Right kidney (tissue), 1 donor: ENCODE data around the gene SLC26A5.
"Not testable (repeated sequence)": the region's sequence is repeated elsewhere in the genome, so short reads cannot be mapped to it uniquely, and the experiment has no call there.

ENCODE experiments used
- DNase-seq: peaks from one replicate; pipeline ENCODE4 v3.0.0-alpha.2; 2016

SLC26A5 gene

GRCh38 chr7:103405789-103406613 is 40.0 kb downstream of the SLC26A5 start:
- not testable (repeated sequence) for DNase-seq

- not testable (repeated sequence) for DNase-seq
Measured at GRCh38 chr7:103399687-103400086, 46.3 kb downstream of the SLC26A5 start.

DNA sequence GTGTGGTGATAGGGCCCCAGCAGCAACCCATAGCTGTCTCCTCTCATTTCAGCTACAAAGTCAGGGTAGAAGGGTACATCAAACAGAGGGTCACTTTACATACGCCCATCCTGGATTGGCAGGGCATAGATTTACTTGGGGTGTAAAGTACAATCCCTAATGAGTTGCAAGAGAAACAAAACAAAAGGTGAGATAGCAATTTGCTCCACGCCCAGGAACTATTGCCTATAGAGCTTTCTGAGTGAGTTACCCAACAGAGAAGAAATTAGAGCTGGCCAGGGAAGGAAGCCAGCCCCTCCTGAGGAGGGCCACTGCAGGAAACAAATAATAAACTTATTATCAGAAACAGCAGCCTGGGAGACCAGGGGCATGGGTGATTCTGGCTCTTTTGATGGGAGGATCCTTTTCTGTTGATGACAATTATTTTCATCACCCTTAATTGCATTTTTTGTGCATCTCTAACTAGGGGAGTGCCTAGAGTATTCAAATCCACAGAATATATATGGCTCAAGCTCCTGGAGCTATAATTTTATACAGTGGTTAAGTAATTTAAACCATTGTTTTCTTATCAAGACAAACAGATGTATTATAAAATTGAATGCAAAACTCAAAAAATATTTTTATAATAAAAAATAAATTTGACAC is 47.4 kb downstream of the SLC26A5 start:
- no peak for DNase-seq

- DNase-seq = no peak
Measured at GRCh38 chr7:103396471-103396870, 49.5 kb downstream of the SLC26A5 start.

DNA sequence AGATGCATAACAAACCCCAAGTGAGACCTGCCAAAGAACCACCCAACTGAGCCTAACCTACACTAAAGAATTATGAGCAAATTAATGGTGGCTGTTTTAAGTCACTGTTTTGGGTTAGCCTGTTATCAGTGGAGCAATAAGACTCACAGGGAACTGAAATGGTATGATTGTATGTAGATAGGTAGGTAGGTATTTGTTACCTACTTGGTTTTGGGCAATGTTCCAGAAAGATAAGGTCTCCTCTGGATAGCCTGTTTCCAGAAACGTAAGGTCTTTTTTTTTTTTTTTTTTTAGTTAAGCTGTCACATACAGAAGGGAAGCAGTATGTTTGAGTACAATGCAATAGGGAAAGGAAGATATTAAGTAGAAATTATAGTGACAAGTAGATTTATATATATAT is 50.9 kb downstream of the SLC26A5 start:
- no peak for DNase-seq

GRCh38 chr7:103394566-103394965 is 51.4 kb downstream of the SLC26A5 start:
- DNase-seq = no peak

DNA sequence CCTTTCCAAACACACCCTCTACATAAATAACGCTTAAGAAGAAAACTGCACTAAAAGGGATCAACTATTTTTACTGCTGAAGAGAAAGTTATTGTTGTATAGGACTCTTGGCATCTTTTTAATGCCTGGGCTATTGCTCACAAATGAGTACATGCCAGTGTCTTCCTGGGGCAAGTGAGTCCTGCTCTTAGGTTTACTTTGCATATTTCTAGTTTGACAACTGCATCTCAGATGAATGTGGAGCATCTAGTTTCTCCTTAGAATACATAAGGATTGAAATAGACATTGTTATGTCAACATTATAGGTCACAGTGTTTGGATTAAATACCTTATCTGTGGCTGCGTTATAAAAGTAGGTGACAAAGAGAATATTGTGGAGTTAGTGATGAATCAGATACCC is 54.0 kb downstream of the SLC26A5 start:
- DNase-seq = no peak

- no peak for DNase-seq
Measured at GRCh38 chr7:103391150-103391549, 54.9 kb downstream of the SLC26A5 start.

DNA sequence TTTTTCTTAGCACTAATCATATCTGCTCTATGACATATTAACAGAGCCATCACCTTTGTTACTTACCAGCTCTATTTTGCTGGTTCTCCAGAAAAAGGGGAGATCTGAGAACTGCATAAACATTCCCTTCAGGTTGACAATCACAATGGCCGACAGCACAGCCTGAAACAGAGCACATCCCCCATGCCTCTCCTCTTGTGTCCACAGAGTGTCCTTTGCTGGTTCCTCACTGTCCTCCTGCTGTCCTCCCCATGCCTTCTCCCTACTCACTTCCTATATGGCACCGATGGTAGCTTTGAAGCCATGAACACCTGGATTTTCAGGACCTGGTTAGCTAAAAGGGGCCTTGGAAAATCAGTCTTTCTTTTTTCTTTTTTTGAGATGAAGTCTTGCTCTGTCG is 56.7 kb downstream of the SLC26A5 start:
- DNase-seq = no peak

GRCh38 chr7:103388469-103389140 is 57.4 kb downstream of the SLC26A5 start:
- DNase-seq = no peak

DNA sequence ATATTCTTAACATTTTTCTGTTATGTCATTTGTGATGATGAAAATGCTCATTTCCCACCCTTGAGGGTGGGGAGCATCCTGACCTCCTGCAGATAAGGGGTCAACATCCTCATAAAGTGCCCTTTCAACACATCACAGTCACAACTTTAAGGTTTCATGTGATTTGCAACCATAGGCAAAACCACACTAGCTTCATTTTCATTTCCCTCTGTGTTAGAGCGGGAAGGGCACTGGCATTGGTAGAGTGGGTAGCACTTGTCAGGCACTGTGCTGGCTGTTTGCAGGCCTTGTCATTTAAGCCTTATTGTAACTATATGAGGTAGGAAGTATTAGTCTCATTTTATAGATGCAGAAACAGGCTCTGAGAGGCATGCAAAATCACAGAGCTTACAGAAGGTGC is 58.8 kb downstream of the SLC26A5 start:
- DNase-seq = no peak

DNA sequence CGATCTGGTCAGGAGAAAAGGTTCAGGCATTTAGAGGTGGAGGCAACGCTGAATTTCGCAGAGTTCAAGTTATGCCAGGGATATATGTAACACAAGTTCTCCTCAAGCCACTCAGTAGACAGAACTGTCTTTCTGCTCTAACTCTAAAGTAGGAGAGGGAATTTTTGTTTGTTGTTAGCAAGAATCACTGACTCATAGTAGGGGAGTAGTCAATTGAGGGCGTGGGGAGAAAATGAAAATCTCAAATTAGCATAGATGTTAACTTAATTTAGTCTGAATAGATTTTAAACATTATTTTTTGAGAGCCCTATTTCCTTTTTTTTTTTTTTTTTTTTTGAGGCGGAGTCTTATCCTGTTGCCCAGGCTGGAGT is 64.0 kb downstream of the SLC26A5 start:
- no peak for DNase-seq

GRCh38 chr7:103381280-103382031 is 64.6 kb downstream of the SLC26A5 start:
- DNase-seq = no peak

DNA sequence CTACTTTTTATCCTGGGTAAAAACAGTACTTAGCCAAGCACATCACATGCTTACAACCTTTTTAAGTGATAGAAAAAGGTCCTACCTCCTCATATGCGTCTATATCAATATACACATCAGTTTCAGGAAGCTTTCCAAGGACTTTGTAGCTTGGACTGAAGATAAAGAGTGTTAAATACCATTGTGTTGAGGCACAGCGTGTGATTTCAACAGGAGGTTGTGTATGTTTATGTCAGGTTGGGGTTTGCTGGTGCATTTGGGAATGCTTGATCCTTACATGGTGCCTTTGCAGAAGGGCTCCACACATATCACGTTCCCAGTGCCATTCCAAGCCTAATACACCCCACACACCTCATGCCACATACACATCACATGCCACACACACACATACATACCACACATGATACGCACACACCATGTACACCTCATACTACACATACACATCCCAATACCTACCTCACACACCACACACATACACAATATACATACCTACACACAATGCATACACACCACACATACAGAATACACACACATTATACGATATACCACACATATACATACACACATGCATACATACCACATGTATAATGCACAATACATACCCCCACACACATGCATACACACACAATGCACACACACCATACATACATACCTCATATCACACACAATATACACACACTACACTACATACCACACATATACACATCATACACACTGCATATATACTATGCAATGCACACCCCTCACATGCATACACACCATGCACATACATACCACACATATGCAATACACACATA is 65.4 kb downstream of the SLC26A5 start:
- no peak for DNase-seq

DNA sequence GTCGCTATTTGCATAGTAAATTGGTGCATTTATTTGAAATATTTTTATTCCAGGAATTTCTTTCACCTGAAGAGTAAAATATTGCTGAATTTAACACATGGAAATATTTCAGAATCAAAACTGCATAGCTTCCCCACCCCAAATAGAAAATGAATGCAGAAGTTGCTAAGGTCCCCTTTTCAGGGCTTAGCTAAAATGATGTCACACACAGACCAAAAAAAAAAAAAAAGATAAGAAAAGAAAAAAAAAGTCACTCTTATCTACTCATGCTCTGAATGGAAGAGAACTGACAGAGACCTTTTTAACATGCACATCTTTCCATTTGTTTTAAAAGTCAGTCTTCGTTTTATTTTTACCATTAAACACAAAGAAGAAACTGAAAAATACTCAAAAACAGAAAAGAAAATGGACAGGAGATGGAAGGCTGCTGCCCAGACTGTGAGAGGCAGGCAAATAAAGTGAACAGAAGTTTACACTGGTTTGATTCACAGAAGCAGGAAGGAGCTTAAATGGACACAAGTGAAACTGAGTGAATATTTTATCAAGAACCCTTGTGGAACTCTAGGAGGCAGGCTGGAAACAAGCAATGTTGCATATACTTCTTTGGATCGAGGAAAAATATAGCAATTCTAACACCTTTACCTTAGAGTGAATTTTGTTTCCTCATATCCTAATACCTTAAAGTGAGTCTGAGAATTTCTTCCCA is 66.6 kb downstream of the SLC26A5 start:
- DNase-seq = no peak

DNA sequence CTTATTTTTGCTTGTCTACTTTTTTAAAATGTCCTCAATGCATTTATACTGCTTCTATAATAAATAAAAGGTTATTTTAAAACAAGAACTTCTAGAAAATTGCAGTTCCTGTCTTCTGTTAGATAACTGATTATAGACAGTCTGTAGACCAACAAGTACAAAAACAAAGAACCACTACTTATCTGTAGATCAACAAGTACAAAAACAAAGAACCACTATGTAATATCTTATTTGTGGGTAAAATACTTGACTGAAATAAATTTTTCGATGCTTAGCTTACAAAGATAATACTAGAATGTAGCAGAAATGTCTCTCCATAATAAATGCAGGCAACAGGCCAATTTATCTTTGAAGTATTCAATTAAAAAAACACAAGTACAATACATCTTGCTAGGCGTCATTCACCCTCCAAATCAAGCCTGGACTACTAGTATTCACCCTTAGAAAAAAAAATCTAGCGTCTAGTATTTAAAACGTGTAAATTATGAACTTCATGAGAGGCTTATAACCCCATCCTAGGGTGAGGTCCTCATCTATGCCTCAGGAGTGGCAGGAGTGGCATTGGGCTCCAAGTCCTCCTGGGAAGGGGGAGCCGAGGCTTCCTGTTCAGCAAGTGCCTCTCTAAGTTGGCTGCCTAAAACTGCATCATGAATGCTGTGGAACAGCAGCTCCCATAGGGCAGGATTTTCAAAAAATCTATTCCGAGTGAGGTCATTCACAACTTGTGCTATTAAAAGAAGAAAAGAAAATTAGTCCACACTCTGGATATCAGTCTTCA is 72.0 kb downstream of the SLC26A5 start:
- DNase-seq = no peak

- DNase-seq = no peak
Measured at GRCh38 chr7:103369432-103369831, 76.6 kb downstream of the SLC26A5 start.

DNA sequence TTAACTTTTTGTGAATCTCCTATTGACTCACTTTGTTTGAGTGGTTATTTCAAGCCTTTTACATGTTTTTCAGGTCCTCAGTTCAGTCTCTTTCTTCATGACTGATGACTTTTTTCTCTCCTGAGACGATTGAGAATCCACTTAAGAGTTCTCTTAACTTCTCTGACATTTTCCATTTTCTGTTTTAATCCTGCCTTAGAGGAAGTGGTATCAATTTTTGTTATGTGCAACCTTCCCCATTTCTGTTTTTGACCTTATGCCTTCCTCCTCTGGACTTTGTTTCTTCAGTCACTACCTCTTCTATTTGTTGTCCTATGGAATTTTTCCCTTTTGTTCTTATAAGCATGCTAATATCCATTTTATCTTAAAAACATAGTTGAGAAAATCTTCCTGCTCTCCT is 96.2 kb downstream of the SLC26A5 start:
- DNase-seq = no peak

DNA sequence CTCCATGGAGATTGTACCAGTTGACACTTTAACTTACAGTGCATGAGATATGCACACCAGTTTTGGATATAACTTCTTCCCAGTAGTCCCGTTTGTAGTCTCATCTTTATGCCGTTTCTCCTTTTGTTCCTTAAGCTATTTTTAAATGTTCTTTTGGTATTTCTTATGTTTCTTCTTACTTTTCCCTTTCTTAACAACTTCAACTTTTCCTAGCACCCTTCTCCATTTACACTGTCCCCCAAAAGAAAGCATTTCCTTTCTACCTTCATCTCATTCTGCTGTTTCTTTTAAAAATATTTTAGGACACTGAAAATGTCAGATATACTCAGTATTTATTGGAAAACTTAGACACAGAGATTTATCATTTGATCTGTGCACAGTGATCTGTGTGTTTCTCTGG is 97.0 kb downstream of the SLC26A5 start:
- no peak for DNase-seq

DNA sequence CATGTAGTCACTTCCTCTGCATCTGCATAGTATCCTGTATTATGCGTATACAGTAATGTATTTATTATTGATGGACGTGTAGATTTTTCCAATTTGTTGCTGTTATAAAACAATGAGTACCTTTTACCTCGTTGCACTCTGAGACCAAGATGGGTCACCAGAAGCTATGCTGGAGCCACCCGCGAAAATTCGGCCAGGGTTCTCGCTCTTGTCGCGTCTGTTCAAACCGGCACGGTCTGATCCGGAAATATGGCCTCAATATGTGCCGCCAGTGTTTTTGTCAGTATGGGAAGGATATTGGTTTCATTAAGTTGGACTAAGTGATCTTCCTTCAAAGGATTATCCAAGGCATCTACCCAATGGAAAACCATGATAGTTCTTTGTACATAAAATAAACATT is 97.6 kb downstream of the SLC26A5 start:
- no peak for DNase-seq
